Mesenchymal stem cell (in vitro differentiated cells and primary cell): Measurements from ENCODE around the gene NTF4.
A peak's percentile ranks its signal among the peaks of the same experiment; 100 is the strongest.
"Not testable (repeated sequence)": the region's sequence is repeated elsewhere in the genome, so short reads cannot be mapped to it uniquely, and the experiment has no call there.

Experiments used
- DNase-seq: peaks from one replicate; pipeline ENCODE4 v3.0.0-alpha.2; 2013
- H2AFZ ChIP-seq: one replicate; pipeline ENCODE4 v1.6.1; 2013; ENCODE audit warnings: low read depth, mild to moderate bottlenecking, control low read depth, inconsistent platforms, low read length, moderate library complexity
- H2AK5ac ChIP-seq: 2 replicates; pipeline ENCODE4 v1.6.1; 2013; ENCODE audit warnings: low read length, moderate library complexity, mild to moderate bottlenecking, inconsistent platforms; ENCODE audit not compliant: severe bottlenecking
- H2BK120ac ChIP-seq: one replicate; pipeline ENCODE4 v1.6.1; 2013; ENCODE audit warnings: low read depth, mild to moderate bottlenecking, inconsistent platforms, low read length, moderate library complexity
- H2BK12ac ChIP-seq, 2 experiments: one replicate each; pipeline ENCODE4 v1.6.1; 2013; ENCODE audit warnings: inconsistent platforms in 2 of 2, low read length in 2 of 2, mild to moderate bottlenecking in 2 of 2, moderate library complexity in 2 of 2, control low read depth in 1 of 2
- H2BK15ac ChIP-seq: one replicate; pipeline ENCODE4 v1.6.1; 2013; ENCODE audit warnings: mild to moderate bottlenecking, low read depth, inconsistent platforms; ENCODE audit not compliant: poor library complexity, severe bottlenecking
- H2BK5ac ChIP-seq: 2 replicates; pipeline ENCODE4 v1.6.1; 2013; ENCODE audit warnings: low read depth, mild to moderate bottlenecking, low read length, control low read depth, inconsistent platforms; ENCODE audit not compliant: poor library complexity, severe bottlenecking
- H3K14ac ChIP-seq, 2 experiments: one replicate each; pipeline ENCODE4 v1.6.1; 2013; ENCODE audit warnings: inconsistent platforms in 2 of 2, low read length in 2 of 2, control low read depth in 1 of 2, mild to moderate bottlenecking in 1 of 2, moderate library complexity in 1 of 2
- H3K18ac ChIP-seq, 2 experiments: one replicate each; pipeline ENCODE4 v1.6.1; 2013; ENCODE audit warnings: inconsistent platforms in 2 of 2, low read length in 2 of 2, control low read depth in 1 of 2, low read depth in 1 of 2, mild to moderate bottlenecking in 1 of 2
- H3K23ac ChIP-seq, 2 experiments: one replicate each; pipeline ENCODE4 v1.6.1; 2013; ENCODE audit warnings: inconsistent platforms in 2 of 2, low read length in 2 of 2, mild to moderate bottlenecking in 2 of 2, moderate library complexity in 2 of 2, control low read depth in 1 of 2
- H3K27ac ChIP-seq: 2 replicates; pipeline ENCODE4 v1.5.1; 2013; ENCODE audit warnings: mild to moderate bottlenecking, moderate library complexity, low read length, control low read depth, inconsistent platforms; ENCODE audit not compliant: poor library complexity, severe bottlenecking
- H3K27me3 ChIP-seq, 2 experiments: 2 replicates each; pipeline versions ENCODE4 v1.6.1 to v1.7.0; 2013; ENCODE audit warnings: low read length in 2 of 2, mild to moderate bottlenecking in 2 of 2, moderate library complexity in 2 of 2, control low read depth in 1 of 2, inconsistent platforms in 1 of 2; ENCODE audit not compliant: control insufficient read depth in 1 of 2, insufficient read depth in 1 of 2
- H3K36me3 ChIP-seq, 2 experiments: 2 replicates each; pipeline versions ENCODE4 v1.6.1 to v1.7.0; 2013; ENCODE audit warnings: low read length in 2 of 2, control low read depth in 1 of 2, inconsistent platforms in 1 of 2, low read depth in 1 of 2, mild to moderate bottlenecking in 1 of 2; ENCODE audit not compliant: insufficient read depth in 2 of 2, control insufficient read depth in 1 of 2
- H3K4ac ChIP-seq, 2 experiments: one replicate each; pipeline ENCODE4 v1.6.1; 2013; ENCODE audit warnings: inconsistent platforms in 2 of 2, low read length in 2 of 2, mild to moderate bottlenecking in 2 of 2, moderate library complexity in 2 of 2, control low read depth in 1 of 2, low read depth in 1 of 2
- H3K4me1 ChIP-seq: 2 replicates; pipeline ENCODE4 v1.6.1; 2013; ENCODE audit warnings: low read depth, low read length, control low read depth; ENCODE audit not compliant: control insufficient read depth, insufficient read depth
- H3K4me2 ChIP-seq: 2 replicates; pipeline ENCODE4 v1.6.1; 2013; ENCODE audit warnings: low read length, mild to moderate bottlenecking, inconsistent platforms; ENCODE audit not compliant: poor library complexity, severe bottlenecking
- H3K4me3 ChIP-seq, 2 experiments: 2 replicates each; pipeline versions ENCODE4 v1.5.1 to v1.7.0; 2013; ENCODE audit warnings: low read length in 2 of 2, mild to moderate bottlenecking in 2 of 2, control low read depth in 1 of 2, low read depth in 1 of 2; ENCODE audit not compliant: insufficient read depth in 1 of 2
- H3K79me1 ChIP-seq: replicated peaks from 2 replicates; pipeline ENCODE4 v1.6.1; 2013; ENCODE audit warnings: mild to moderate bottlenecking, control low read depth, low read length, inconsistent platforms; ENCODE audit not compliant: poor library complexity, severe bottlenecking
- H3K9ac ChIP-seq: 2 replicates; pipeline ENCODE4 v1.7.0; 2013; ENCODE audit warnings: mild to moderate bottlenecking, low read length, moderate library complexity
- H3K9me3 ChIP-seq: 2 replicates; pipeline ENCODE4 v1.7.0; 2013; ENCODE audit warnings: mild to moderate bottlenecking, low read length; ENCODE audit not compliant: control insufficient read depth
- H4K8ac ChIP-seq: one replicate; pipeline ENCODE4 v1.6.1; 2013; ENCODE audit warnings: inconsistent platforms, mild to moderate bottlenecking, low read length, moderate library complexity
- H4K91ac ChIP-seq: one replicate; pipeline ENCODE4 v1.6.1; 2013; ENCODE audit warnings: mild to moderate bottlenecking, low read length, inconsistent platforms
- WGBS: methylation state at CpG from one replicate; pipeline ENCODE4 v1.1.7; 2013; ENCODE audit warnings: mixed read lengths; 5-methylcytosine and 5-hydroxymethylcytosine counted together

NTF4 gene

DNA sequence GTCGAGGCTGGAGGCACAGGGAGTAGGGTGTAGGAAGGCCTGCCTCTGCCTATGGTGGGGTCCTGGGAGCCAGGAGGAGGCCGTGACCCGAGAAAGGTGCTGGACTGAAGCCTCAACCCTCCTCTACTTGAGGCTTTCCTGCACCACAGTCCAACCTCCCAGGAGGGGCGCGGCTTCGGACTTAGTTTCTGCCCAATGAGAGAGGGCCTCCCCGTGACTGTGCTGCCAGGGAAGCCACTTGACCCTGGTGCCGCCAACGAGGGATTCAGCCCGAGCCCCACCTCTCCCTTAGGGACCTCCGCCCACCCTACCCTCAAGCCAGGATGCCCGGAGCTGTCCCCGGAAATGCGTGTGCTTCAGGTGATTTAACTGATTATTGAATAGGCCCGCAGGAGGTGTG, 40.4 kb downstream of the NTF4 start, which contains the start of gene CGB3:
CGB3 (minus strand) TSS at position 101 of the 400 bp plus-strand sequence. CDS start 362 bp downstream, outside the sequence.
- not testable (repeated sequence) for H3K79me1 ChIP-seq, H3K4me2 ChIP-seq, H3K4me1 ChIP-seq, H3K4me3 ChIP-seq, H3K27ac ChIP-seq, H2BK5ac ChIP-seq, H3K18ac ChIP-seq, H3K23ac ChIP-seq, H2BK12ac ChIP-seq, H3K4ac ChIP-seq, H2BK120ac ChIP-seq, H2AK5ac ChIP-seq, H2AFZ ChIP-seq, H3K14ac ChIP-seq, DNase-seq, H2BK15ac ChIP-seq, H3K9ac ChIP-seq, H4K8ac ChIP-seq, H4K91ac ChIP-seq, H3K9me3 ChIP-seq, H3K36me3 ChIP-seq
- H3K27me3 ChIP-seq: peaks cover 0 to 22% of the 10 kb centered on the region in 2 experiments
- no CpG with 5 or more reads among the region's 15 CpGs for WGBS

DNA sequence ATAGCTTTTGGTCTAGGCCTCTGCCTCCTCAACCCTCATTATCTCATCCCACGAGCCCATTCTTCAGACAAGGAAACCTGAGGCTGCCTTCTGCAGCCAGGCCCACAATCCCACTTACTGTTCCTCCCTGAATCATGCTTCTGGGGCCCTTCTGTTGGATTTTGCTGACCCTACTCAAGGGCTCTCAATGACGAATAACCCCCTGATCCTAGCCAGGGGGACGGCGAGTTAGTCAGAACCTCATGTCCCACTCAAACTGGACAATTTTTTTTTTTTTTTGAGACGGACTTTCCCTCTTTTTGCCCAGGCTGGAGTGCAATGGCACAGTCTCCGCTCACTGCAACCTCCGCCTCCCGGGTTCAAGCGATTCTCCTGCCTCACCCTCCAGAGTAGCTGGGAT, 42.5 kb downstream of the NTF4 start:
- Histone ChIP-seq H3K27me3 (peaks cover 5 to 30% of the 10 kb centered on the region in 2 experiments), H3K79me1 (no peaks in the 10 kb centered on the region), H2BK12ac (no peak overlapping the region), H3K4me1 (peaks cover 16% of the 10 kb centered on the region), H3K36me3 (peaks cover 0 to under 1% of the 10 kb centered on the region in 2 experiments), H2AFZ (no peak overlapping the region), H2AK5ac (no peak overlapping the region), H3K4ac (no peak overlapping the region), H2BK5ac (no peak overlapping the region), H3K18ac (no peak overlapping the region), H3K27ac (no peak overlapping the region), H3K4me3 (no peak overlapping the region), H3K9ac (no peak overlapping the region), H4K91ac (no peak overlapping the region), H2BK120ac (no peak overlapping the region), H3K23ac (no peak overlapping the region), H3K4me2 (no peak overlapping the region), H3K9me3 (no peaks in the 10 kb centered on the region), H2BK15ac (no peak overlapping the region), H3K14ac (no peak overlapping the region), H4K8ac (no peak overlapping the region)
- DNase-seq: no peak
- WGBS: 84% methylated on average over 9 of the region's 9 CpGs

DNA sequence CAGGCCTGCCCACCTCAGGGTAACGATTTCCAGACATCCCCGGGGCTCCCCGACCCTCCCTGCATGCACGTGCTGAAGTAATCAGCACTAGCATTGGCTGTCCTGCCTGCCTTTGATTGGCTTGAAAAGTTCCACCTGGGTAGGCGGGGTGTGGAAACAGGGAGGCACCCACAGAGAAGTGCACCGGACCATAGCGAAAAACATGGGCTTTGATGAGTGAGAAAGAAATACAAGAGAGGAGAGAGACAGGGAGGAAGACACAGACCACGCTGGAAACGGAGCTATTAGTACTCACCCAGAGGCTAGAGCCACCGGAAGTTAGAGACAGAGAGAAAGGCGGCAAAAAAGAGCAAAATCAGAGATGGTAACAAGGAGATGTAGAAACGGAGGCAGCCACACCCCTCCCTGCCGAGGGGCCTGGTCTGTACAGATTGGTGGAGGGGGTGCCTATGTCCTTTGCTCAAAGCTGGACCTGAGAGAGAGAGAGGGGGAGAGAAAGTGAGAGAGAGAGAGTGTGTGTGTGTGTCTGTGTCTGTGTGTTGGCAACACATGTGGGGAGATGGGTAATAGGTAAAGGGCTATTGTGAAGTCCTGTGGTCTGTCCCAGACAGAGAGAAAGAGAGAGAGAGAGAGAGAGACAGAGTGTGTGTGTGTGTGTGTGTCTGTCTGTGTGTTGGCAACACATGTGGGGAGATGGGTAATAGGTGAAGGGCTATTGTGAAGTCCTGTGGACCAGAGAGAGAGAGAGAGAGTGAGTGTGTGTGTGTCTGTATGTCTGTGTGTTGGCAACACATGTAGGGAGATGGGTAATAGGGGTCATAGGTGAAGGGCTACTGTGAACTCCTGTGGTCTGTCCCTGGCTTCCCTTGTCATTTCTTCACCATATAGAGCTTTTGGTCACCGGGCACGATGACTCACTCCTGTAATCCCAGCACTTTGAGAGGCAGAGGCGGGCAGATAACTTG, 43.4 kb downstream of the NTF4 start:
- Histone ChIP-seq H2BK15ac (no peak overlapping the region), H2AK5ac (no peak overlapping the region), H3K9me3 (no peaks in the 10 kb centered on the region), H2BK5ac (no peak overlapping the region), H3K4me3 (no peak overlapping the region), H3K23ac (no peak overlapping the region), H2BK12ac (no peak overlapping the region), H3K18ac (no peak overlapping the region), H3K14ac (no peak overlapping the region), H3K36me3 (peaks cover 2 to 8% of the 10 kb centered on the region in 2 experiments), H3K27ac (no peak overlapping the region), H3K79me1 (no peaks in the 10 kb centered on the region), H3K27me3 (peaks cover 5 to 30% of the 10 kb centered on the region in 2 experiments), H3K4me1 (peaks cover 16% of the 10 kb centered on the region), H2BK120ac (no peak overlapping the region), H3K4ac (no peak overlapping the region), H4K8ac (no peak overlapping the region), H3K4me2 (no peak overlapping the region), H4K91ac (no peak overlapping the region), H2AFZ (no peak overlapping the region), H3K9ac (no peak overlapping the region)
- peak; percentile 77 for DNase-seq
- WGBS: 67% methylated on average over 16 of the region's 16 CpGs

DNA sequence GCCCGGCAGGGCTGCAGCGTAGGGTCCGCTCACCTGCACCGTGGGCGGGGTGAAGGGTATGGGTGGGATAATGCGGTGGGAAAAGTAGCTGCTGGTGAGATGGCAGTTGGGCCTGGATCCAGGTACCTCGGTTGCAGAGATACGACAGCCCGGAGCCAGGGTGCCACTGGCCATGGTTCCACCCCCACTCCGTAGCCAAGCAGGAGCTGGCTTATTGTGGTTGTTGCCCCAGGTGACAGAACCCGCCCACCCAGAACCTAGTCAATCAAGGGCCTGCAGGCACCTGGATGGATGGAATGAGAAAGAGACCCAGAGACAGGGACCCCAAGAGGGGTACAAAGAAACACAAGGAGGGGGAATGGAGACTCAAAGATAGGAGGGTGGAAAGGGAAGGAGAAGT, 44.3 kb downstream of the NTF4 start:
- Histone ChIP-seq H2BK15ac (no peak overlapping the region), H3K4me3 (no peak overlapping the region), H2BK12ac (no peak overlapping the region), H3K9me3 (no peaks in the 10 kb centered on the region), H3K9ac (no peak overlapping the region), H4K8ac (no peak overlapping the region), H2BK5ac (no peak overlapping the region), H3K23ac (no peak overlapping the region), H3K4me1 (peaks cover 15% of the 10 kb centered on the region), H2BK120ac (no peak overlapping the region), H3K79me1 (no peaks in the 10 kb centered on the region), H3K14ac (no peak overlapping the region), H4K91ac (no peak overlapping the region), H2AFZ (no peak overlapping the region), H3K4ac (no peak overlapping the region), H3K18ac (no peak overlapping the region), H3K27ac (no peak overlapping the region), H3K36me3 (peaks cover 11 to 17% of the 10 kb centered on the region in 2 experiments), H2AK5ac (no peak overlapping the region), H3K4me2 (no peak overlapping the region), H3K27me3 (peaks cover 5 to 30% of the 10 kb centered on the region in 2 experiments)
- DNase-seq: no peak
- 93% methylated on average over 11 of the region's 11 CpGs for WGBS
